ENCODE results near the gene TXNL4A. TPM values are rescaled to one million over a fixed set of nuclear protein-coding genes. Genes with fewer than 3 reads are reported as not detected.
"Not testable (repeated sequence)": the region's sequence is repeated elsewhere in the genome, so short reads cannot be mapped to it uniquely, and the experiment has no call there.

Gene TXNL4A
- total and polyA plus RNA-seq, 12 donors, result 63.3 to 144 (median 91.6) TPM

DNA sequence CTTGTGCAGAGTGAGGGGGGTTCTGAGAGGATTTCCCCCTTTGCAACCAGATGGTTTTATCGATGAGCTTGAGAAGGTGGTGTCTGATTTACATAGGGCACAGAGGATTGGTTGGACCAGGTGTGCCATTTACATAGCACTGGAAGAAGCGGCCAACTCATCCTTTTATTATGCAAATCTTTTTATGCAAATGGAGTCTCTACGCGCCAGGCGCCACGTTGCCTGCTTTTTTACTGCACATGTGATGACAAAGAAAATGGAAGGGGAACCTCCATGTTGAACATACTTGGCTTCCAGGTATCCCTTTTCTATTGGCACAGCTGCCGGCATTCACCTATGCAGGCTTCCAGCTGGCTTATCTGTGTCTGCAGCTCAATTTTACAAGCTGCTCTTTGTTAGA is 18.4 kb upstream of the TXNL4A start:
- 83 to 86% methylated on average over 7 of the region's 7 CpGs for WGBS, 2 donors
- Histone ChIP-seq H3K27ac (no peak overlapping the region), H3K9me3 (peaks cover 0 to 36% (median 4%) of the 10 kb centered on the region in 11 donors), H3K4me1 (peaks cover 0 to 10% (median 5%) of the 10 kb centered on the region in 9 donors), H3K36me3 (no peaks in the 10 kb centered on the region), H3K4me3 (no peak overlapping the region), H3K27me3 (no peaks in the 10 kb centered on the region)
- intact Hi-C loops (cut with DNase I), result no loop called here
- DNase-seq, result no peak
- ATAC-seq, result no peak
- TF ChIP-seq, protein P1, sequence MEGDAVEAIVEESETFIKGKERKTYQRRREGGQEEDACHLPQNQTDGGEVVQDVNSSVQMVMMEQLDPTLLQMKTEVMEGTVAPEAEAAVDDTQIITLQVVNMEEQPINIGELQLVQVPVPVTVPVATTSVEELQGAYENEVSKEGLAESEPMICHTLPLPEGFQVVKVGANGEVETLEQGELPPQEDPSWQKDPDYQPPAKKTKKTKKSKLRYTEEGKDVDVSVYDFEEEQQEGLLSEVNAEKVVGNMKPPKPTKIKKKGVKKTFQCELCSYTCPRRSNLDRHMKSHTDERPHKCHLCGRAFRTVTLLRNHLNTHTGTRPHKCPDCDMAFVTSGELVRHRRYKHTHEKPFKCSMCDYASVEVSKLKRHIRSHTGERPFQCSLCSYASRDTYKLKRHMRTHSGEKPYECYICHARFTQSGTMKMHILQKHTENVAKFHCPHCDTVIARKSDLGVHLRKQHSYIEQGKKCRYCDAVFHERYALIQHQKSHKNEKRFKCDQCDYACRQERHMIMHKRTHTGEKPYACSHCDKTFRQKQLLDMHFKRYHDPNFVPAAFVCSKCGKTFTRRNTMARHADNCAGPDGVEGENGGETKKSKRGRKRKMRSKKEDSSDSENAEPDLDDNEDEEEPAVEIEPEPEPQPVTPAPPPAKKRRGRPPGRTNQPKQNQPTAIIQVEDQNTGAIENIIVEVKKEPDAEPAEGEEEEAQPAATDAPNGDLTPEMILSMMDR (IDR thresholded peaks at IDR 0.05), result no peak

DNA sequence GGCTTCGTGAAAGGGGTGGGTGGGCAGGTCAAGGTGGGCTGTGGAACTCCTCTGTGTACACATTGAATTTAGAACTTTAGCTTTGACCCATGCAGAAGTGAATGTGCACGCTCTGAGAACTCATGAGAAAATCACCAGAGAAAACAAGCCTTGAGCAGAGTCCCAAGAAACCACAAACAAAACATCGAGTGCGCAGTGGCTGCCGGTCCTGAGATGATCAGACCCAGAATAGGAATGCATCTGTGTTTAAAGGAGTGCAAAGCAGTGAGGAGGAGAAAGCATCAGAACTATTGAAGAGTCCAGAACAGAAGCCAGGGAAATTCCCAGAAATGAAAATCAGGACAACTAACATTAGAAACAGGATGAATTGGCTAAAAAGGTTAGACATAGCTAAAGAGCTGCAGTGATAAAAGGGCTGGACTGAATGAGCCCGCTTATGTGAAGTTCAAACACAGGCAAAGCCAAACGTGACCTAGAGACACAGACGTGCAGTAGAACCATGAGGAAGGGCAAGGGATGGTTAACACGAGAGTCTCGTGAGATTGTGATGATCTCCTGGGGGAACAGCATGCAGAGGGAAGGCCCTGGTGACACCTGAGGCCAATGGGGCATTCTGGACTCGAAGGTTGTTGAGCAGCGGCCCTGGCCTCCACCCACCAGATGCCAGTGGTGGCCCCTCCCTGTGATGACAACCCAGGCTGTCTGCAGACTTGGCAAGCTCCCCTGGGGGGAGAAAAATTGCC is 16.4 kb upstream of the TXNL4A start:
- Histone ChIP-seq H3K4me3 (no peak overlapping the region), H3K4me1 (peaks cover 0 to 3% (median 0%) of the 10 kb centered on the region in 9 donors), H3K27me3 (no peaks in the 10 kb centered on the region), H3K27ac (no peak overlapping the region), H3K9me3 (peaks cover 0 to 35% (median 13%) of the 10 kb centered on the region in 11 donors), H3K36me3 (no peaks in the 10 kb centered on the region)
- TF ChIP-seq, protein P1 (IDR thresholded peaks at IDR 0.05), result no peak
- intact Hi-C loops (cut with DNase I), result no loop called here
- ATAC-seq (no peak), DNase-seq (no peak)
- WGBS, 2 donors, result 87 to 89% methylated on average over 12 of the region's 12 CpGs

DNA sequence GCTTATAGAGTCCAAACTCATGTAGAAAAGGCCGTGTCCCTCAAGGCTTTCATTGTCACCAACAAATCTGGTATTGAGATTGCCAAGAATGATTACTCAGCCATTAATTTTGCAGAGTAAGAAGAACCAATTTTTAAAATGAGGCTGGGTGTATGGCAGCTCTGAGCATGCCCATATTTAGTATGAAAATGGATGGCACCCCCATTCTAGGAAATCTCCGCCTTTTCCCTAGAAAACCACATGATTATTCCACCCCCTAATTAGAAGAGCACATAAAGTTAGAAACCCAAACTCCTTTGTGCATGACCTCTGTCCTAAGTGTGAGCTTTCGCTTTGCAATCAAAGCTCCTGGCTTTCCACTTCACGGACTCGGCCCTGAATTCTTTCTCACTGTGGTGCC is 14.1 kb upstream of the TXNL4A start:
- intact Hi-C loops (cut with DNase I), result no loop called here
- H3K27ac ChIP-seq, result no peak overlapping the region
- H3K36me3 ChIP-seq, result no peaks in the 10 kb centered on the region
- H3K27me3 ChIP-seq, result no peaks in the 10 kb centered on the region
- TF ChIP-seq, protein P1 (IDR thresholded peaks at IDR 0.05), result no peak
- DNase-seq, result no peak
- H3K4me1 ChIP-seq, result no peaks in the 10 kb centered on the region
- H3K4me3 ChIP-seq, result no peak overlapping the region
- peaks cover 0 to 36% (median 8%) of the 10 kb centered on the region in 11 donors for H3K9me3 ChIP-seq
- WGBS, 2 donors, result 94 to 96% methylated on average over 5 of the region's 5 CpGs
- no peak for ATAC-seq

DNA sequence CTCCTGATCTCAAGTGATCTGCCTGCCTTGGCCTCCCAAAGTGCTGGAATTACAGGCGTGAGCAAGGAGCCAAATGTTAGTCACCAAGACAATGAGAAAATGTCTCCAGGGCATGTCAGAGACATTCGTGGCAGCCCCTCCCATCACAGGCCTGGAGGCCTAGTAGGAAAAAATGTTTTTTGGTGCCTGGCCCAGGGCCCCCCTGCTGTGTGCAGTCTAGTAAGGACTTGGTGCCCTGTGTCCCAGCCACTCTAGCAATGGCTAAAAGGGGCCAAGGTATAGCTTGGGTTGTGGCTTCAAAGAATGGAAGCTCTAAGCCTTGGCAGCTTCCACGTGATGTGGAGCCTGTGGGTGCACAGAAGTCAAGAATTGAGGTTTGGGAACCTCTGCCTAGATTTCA is 12.5 kb upstream of the TXNL4A start:
- TF ChIP-seq, protein P1 (IDR thresholded peaks at IDR 0.05), result no peak
- no peaks in the 10 kb centered on the region for H3K27me3 ChIP-seq
- intact Hi-C loops (cut with DNase I), result no loop called here
- DNase-seq, result no peak
- 79 to 86% methylated on average over 3 of the region's 3 CpGs for WGBS, 2 donors
- ATAC-seq, result no peak
- H3K27ac ChIP-seq, result no peak overlapping the region
- H3K4me3 ChIP-seq, result no peak overlapping the region
- no peaks in the 10 kb centered on the region for H3K36me3 ChIP-seq
- H3K9me3 ChIP-seq, result peaks cover 0 to 32% (median 7%) of the 10 kb centered on the region in 11 donors
- no peaks in the 10 kb centered on the region for H3K4me1 ChIP-seq

DNA sequence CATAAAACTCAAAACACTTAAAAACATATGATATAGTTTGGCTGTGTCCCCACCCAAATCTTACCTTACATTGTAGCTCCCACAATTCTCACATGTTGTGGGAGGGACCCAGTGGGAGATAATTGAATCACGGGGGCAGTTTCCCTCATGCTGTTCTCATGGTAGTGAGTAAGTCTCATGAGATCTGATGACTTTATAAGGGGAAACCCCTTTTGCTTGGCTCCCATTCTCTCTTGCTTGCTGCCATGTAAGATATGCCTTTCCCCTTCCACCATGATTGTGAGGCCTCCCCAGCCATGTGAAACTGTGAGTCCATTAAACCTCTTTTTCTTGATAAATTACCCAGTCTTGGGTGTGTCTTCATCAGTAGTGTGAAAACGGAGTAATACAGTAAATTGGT is 11.3 kb upstream of the TXNL4A start:
- H3K4me3 ChIP-seq; H3K27me3 ChIP-seq; H3K27ac ChIP-seq; ATAC-seq; DNase-seq; intact Hi-C loops (cut with DNase I); H3K36me3 ChIP-seq; H3K4me1 ChIP-seq: not testable (repeated sequence)
- 86 to 91% methylated on average over 2 of the region's 2 CpGs for WGBS, 2 donors
- peaks cover 0 to 32% (median 7%) of the 10 kb centered on the region in 11 donors for H3K9me3 ChIP-seq

Measured in heart right ventricle (tissue), 16 donors.